ENCODE measurements around the gene TBC1D14.
A peak's percentile ranks its signal among the peaks of the same experiment; 100 is the strongest.

Gene TBC1D14

GRCh38 chr4:6909113-6909969, at the start of gene TBC1D14:
Gene TBC1D14 (plus strand): TSS chr4:6909826. CDS start chr4:6923390, 13,564 bp downstream.
- DNase-seq (ENCODE audit: low read depth in 2 of 2): peak; percentile 66 to 68

- no peak for DNase-seq (ENCODE audit: low read depth in 2 of 2)
Observed at GRCh38 chr4:6868386-6868785, 41.2 kb upstream of the TBC1D14 start.

GRCh38 chr4:6869944-6870343, 39.7 kb upstream of the TBC1D14 start:
- no peak for DNase-seq (ENCODE audit: low read depth in 2 of 2)

GRCh38 chr4:6873291-6873690, 36.3 kb upstream of the TBC1D14 start:
- no peak for DNase-seq (ENCODE audit: low read depth in 2 of 2)

- DNase-seq (ENCODE audit: low read depth in 2 of 2): peak; percentile 62 to 69
Observed at GRCh38 chr4:6873792-6874461, 35.7 kb upstream of the TBC1D14 start.

GRCh38 chr4:6874981-6875380, 34.6 kb upstream of the TBC1D14 start:
- no peak for DNase-seq (ENCODE audit: low read depth in 2 of 2)

- no peak for DNase-seq (ENCODE audit: low read depth in 2 of 2)
Observed at GRCh38 chr4:6875431-6875831, 34.2 kb upstream of the TBC1D14 start.

- DNase-seq (ENCODE audit: low read depth in 2 of 2): no peak
Observed at GRCh38 chr4:6876440-6876839, 33.2 kb upstream of the TBC1D14 start.

- DNase-seq (ENCODE audit: low read depth in 2 of 2): no peak
Observed at GRCh38 chr4:6877067-6877466, 32.6 kb upstream of the TBC1D14 start.

- DNase-seq (ENCODE audit: low read depth in 2 of 2): no peak
Observed at GRCh38 chr4:6878451-6879059, 31.1 kb upstream of the TBC1D14 start.

GRCh38 chr4:6880691-6881090, 28.9 kb upstream of the TBC1D14 start:
- no peak for DNase-seq (ENCODE audit: low read depth in 2 of 2)

- no peak for DNase-seq (ENCODE audit: low read depth in 2 of 2)
Observed at GRCh38 chr4:6881908-6882307, 27.7 kb upstream of the TBC1D14 start.

GRCh38 chr4:6884341-6884870, 25.2 kb upstream of the TBC1D14 start:
- DNase-seq (ENCODE audit: low read depth in 2 of 2): no peak

- no peak for DNase-seq (ENCODE audit: low read depth in 2 of 2)
Observed at GRCh38 chr4:6885953-6886557, 23.6 kb upstream of the TBC1D14 start.

GRCh38 chr4:6886886-6887285, 22.7 kb upstream of the TBC1D14 start:
- no peak for DNase-seq (ENCODE audit: low read depth in 2 of 2)

GRCh38 chr4:6887591-6888371, 21.8 kb upstream of the TBC1D14 start:
- DNase-seq (ENCODE audit: low read depth in 2 of 2): no peak

GRCh38 chr4:6888506-6889071, 21.0 kb upstream of the TBC1D14 start:
- no peak for DNase-seq (ENCODE audit: low read depth in 2 of 2)

- no peak for DNase-seq (ENCODE audit: low read depth in 2 of 2)
Observed at GRCh38 chr4:6889101-6889735, 20.4 kb upstream of the TBC1D14 start.

GRCh38 chr4:6889736-6890324, 19.8 kb upstream of the TBC1D14 start:
- no peak for DNase-seq (ENCODE audit: low read depth in 2 of 2)

GRCh38 chr4:6890358-6890757, 19.3 kb upstream of the TBC1D14 start:
- DNase-seq (ENCODE audit: low read depth in 2 of 2): no peak
